GM10266 (cell line): ENCODE measurements around the gene RAB28.

Experiments used
- DNase-seq: peaks from one replicate; pipeline ENCODE4 v3.0.0; 2012; ENCODE audit errors: extremely low spot score
- CTCF ChIP-seq: IDR thresholded peaks from 2 replicates; pipeline ENCODE4 v1.5.1; 2012; ENCODE audit warnings: mild to moderate bottlenecking, low read depth; ENCODE audit not compliant: control insufficient read depth, insufficient read depth; ENCODE audit errors: missing control alignments

RAB28 gene

GRCh38 chr4:13340672-13341071 is 143.5 kb downstream of the RAB28 start:
- no peak for TF ChIP-seq CTCF
- DNase-seq = no peak

GRCh38 chr4:13331827-13332226 is 152.3 kb downstream of the RAB28 start:
- TF ChIP-seq CTCF = no peak
- DNase-seq = no peak

GRCh38 chr4:13329963-13330362 is 154.2 kb downstream of the RAB28 start:
- TF ChIP-seq CTCF = no peak
- DNase-seq = no peak

- DNase-seq = no peak
- TF ChIP-seq CTCF = no peak
These were observed 154.7 kb downstream of the RAB28 start for GRCh38 chr4:13329340-13329850.

- DNase-seq = no peak
- no peak for TF ChIP-seq CTCF
These were observed 155.5 kb downstream of the RAB28 start for GRCh38 chr4:13328591-13328990.

GRCh38 chr4:13327991-13328390 is 156.1 kb downstream of the RAB28 start:
- DNase-seq = no peak
- TF ChIP-seq CTCF = no peak

GRCh38 chr4:13325744-13326143 is 158.4 kb downstream of the RAB28 start:
- no peak for TF ChIP-seq CTCF
- no peak for DNase-seq

GRCh38 chr4:13323921-13324320 is 160.2 kb downstream of the RAB28 start:
- no peak for TF ChIP-seq CTCF
- DNase-seq = no peak
